ENCODE data around the gene MAML3.
A peak's percentile ranks its signal among the peaks of the same experiment; 100 is the strongest.

MAML3 gene

GRCh38 chr4:139764182-139764581 is 389.8 kb downstream of the MAML3 start:
- TF ChIP-seq CTCF (IDR thresholded peaks at IDR 0.05; ENCODE audit: low read depth, low read length) = no peak
- no peak overlapping the region for H3K4me3 ChIP-seq (replicated peaks in 1 of 2; ENCODE audit: low read depth in 2 of 2, low read length in 2 of 2)
- DNase-seq (ENCODE audit: low read depth in 2 of 2) = no peak

GRCh38 chr4:139763672-139764071 is 390.3 kb downstream of the MAML3 start:
- no peak for TF ChIP-seq CTCF (IDR thresholded peaks at IDR 0.05; ENCODE audit: low read depth, low read length)
- no peak overlapping the region for H3K4me3 ChIP-seq (replicated peaks in 1 of 2; ENCODE audit: low read depth in 2 of 2, low read length in 2 of 2)
- DNase-seq (ENCODE audit: low read depth in 2 of 2) = peak in 1 of 2 donors; percentile 39

GRCh38 chr4:139763205-139763604 is 390.8 kb downstream of the MAML3 start:
- TF ChIP-seq CTCF (IDR thresholded peaks at IDR 0.05; ENCODE audit: low read depth, low read length) = no peak

GRCh38 chr4:139762720-139763119 is 391.3 kb downstream of the MAML3 start:
- TF ChIP-seq CTCF (IDR thresholded peaks at IDR 0.05; ENCODE audit: low read depth, low read length) = no peak
- DNase-seq (ENCODE audit: low read depth in 2 of 2) = peak; percentile 45 to 75
- H3K4me3 ChIP-seq (replicated peaks in 1 of 2; ENCODE audit: low read depth in 2 of 2, low read length in 2 of 2) = no peak overlapping the region

More at GRCh38 chr4:139763205-139763604, 390.8 kb downstream of the MAML3 start:
- no peak overlapping the region for H3K4me3 ChIP-seq (replicated peaks in 1 of 2; ENCODE audit: low read depth in 2 of 2, low read length in 2 of 2)
- DNase-seq (ENCODE audit: low read depth in 2 of 2) = no peak

GRCh38 chr4:139761461-139761860 is 392.5 kb downstream of the MAML3 start:
- DNase-seq (ENCODE audit: low read depth in 2 of 2) = peak in 1 of 2 donors; percentile 32
- no peak overlapping the region for H3K4me3 ChIP-seq (replicated peaks in 1 of 2; ENCODE audit: low read depth in 2 of 2, low read length in 2 of 2)
- peak; percentile 32 for TF ChIP-seq CTCF (IDR thresholded peaks at IDR 0.05; ENCODE audit: low read depth, low read length)

GRCh38 chr4:139760567-139760966 is 393.4 kb downstream of the MAML3 start:
- no peak for TF ChIP-seq CTCF (IDR thresholded peaks at IDR 0.05; ENCODE audit: low read depth, low read length)

GRCh38 chr4:139759097-139759496 is 394.9 kb downstream of the MAML3 start:
- DNase-seq (ENCODE audit: low read depth in 2 of 2) = no peak
- TF ChIP-seq CTCF (IDR thresholded peaks at IDR 0.05; ENCODE audit: low read depth, low read length) = no peak
- no peak overlapping the region for H3K4me3 ChIP-seq (replicated peaks in 1 of 2; ENCODE audit: low read depth in 2 of 2, low read length in 2 of 2)

More at GRCh38 chr4:139760567-139760966, 393.4 kb downstream of the MAML3 start:
- H3K4me3 ChIP-seq (replicated peaks in 1 of 2; ENCODE audit: low read depth in 2 of 2, low read length in 2 of 2) = no peak overlapping the region
- no peak for DNase-seq (ENCODE audit: low read depth in 2 of 2)
